Superior temporal gyrus (tissue), 1 donor: ENCODE results near the gene SHOC2.
A peak's percentile ranks its signal among the peaks of the same experiment; 100 is the strongest.
"Not testable (repeated sequence)": the region's sequence is repeated elsewhere in the genome, so short reads cannot be mapped to it uniquely, and the experiment has no call there.

Source experiments
- DNase-seq: peaks from one replicate; pipeline ENCODE4 v3.0.0-alpha.2; 2016; ENCODE audit errors: extremely low spot score

The SHOC2 gene

GRCh38 chr10:110901954-110902819, 17.2 kb upstream of the SHOC2 start:
- DNase-seq = no peak

- DNase-seq = no peak
Measured at GRCh38 chr10:110903280-110904278, 15.8 kb upstream of the SHOC2 start.

- DNase-seq = no peak
Measured at GRCh38 chr10:110910138-110910537, 9.3 kb upstream of the SHOC2 start.

GRCh38 chr10:110912374-110912773, 7.0 kb upstream of the SHOC2 start:
- DNase-seq = no peak

GRCh38 chr10:110914431-110914830, 5.0 kb upstream of the SHOC2 start:
- no peak for DNase-seq

GRCh38 chr10:110915035-110915434, 4.4 kb upstream of the SHOC2 start:
- DNase-seq = no peak

GRCh38 chr10:110915600-110915999, 3.8 kb upstream of the SHOC2 start:
- not testable (repeated sequence) for DNase-seq

GRCh38 chr10:110916554-110917346, 2.7 kb upstream of the SHOC2 start:
- no peak for DNase-seq

- DNase-seq = peak; percentile 72
Measured at GRCh38 chr10:110918269-110918642, 1.1 kb upstream of the SHOC2 start.

GRCh38 chr10:110918643-110919348, 608 bp upstream of the SHOC2 start, which contains the start of gene BBIP1:
Gene BBIP1, minus strand, starts transcription at chr10:110919180. Its CDS starts 1,023 bp downstream, at chr10:110918157.
- peak; percentile 100 for DNase-seq

GRCh38 chr10:110919971-110920881, 822 bp downstream of the SHOC2 start:
- peak; percentile 45 for DNase-seq

GRCh38 chr10:110923856-110924493, 4.6 kb downstream of the SHOC2 start:
- no peak for DNase-seq

- DNase-seq = no peak
Measured at GRCh38 chr10:110927461-110927860, 8.1 kb downstream of the SHOC2 start.

- DNase-seq = no peak
Measured at GRCh38 chr10:110931769-110932381, 12.5 kb downstream of the SHOC2 start.

GRCh38 chr10:110932505-110933180, 13.2 kb downstream of the SHOC2 start:
- no peak for DNase-seq

GRCh38 chr10:110936757-110937156, 17.4 kb downstream of the SHOC2 start:
- no peak for DNase-seq

GRCh38 chr10:110939419-110939818, 20.0 kb downstream of the SHOC2 start:
- no peak for DNase-seq

GRCh38 chr10:110944792-110945396, 25.5 kb downstream of the SHOC2 start:
- no peak for DNase-seq
